ENCODE results near the gene ZNF185.
A peak's percentile ranks its signal among the peaks of the same experiment; 100 is the strongest.

The ZNF185 gene

DNA sequence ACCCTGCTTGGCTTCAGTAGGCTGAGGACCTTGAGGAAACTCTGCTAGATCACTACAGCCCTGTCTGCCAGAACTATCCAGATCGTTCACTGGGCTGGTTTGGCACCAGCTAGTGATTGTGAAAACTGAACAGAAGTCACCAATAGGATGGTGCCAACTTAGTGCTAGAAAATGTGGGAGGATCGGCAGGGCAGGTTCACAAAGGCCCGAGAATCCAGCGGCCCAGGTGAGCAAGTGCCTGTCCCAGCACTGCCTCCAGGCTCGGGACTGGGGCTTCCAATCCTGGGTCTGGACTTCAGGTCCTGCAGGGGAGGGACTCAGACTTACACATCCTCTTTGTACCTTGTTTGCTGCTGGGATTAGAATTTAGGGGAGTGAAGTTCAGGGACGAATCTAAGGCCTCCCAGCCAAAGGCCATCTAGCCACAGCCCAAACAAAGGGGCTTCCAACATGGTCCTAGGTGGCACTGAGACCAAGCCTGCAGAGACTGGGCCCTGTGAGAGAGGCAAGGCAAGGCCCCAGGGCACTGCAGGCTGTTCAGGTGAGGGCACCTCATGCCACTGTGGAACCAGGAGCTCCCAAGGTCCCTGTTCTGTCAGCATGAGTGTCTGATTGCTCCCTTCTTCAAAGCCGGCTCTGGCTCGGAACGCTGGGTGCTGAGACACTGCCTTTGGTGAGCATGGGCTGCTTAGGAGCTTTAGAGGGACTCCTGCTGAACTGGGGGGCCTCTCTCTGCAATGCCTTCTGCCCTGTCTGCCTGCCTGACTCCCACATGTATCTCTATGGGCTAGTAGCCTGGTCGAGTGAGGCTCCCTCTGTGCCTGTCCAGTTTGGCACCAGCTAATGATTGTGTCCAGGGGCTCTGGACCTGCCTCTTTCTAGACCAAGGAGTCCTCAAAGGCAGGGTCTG, 20.7 kb upstream of the ZNF185 start:
- TF ChIP-seq CTBP1 (IDR thresholded peaks at IDR 0.05; ENCODE audit: borderline replicate concordance), result no peak
- ChIA-PET CTCF (no interaction called here), POLR2A (no interaction called here)
- DNase-seq (ENCODE audit: extremely low spot score), result no peak

DNA sequence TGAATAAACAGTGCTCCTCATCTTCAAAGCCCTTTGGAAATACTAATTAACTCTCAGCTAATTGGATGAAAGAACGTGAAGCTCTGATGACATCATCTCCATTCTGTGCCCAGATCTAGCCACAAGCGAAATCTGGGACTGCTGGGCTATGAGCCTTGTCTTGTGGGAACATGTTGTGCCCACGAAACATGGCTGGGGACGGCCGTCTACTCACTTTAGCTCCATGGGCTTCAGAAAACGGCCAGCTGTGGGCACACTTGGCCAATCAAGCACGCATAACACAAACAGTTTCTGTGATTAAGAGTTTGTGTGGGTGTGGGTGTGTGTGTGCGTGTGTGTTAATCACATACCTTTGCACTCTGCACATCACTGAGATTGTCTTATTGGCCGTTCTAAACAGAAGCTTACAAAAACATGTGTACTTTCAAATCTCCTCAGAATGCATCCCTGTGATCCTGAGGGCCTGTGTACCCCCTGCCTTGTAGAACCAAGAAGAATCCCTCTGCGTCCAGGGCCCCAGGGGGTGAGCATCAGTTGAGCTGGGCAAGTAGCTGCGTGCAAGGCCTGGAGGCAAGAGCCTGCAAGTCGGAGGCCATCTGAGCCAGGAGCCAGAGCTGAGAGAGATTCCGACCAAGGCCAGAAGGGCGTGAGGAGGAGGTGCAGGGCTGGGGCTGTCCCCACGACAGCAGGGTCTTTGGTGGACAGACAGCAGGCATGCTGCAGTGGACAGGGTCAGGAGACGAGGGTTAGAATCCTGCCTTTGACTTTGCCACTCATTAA, 18.7 kb upstream of the ZNF185 start:
- DNase-seq (ENCODE audit: extremely low spot score), result no peak
- no peak for TF ChIP-seq SUZ12 (IDR thresholded peaks at IDR 0.05)
- TF ChIP-seq, protein P1, sequence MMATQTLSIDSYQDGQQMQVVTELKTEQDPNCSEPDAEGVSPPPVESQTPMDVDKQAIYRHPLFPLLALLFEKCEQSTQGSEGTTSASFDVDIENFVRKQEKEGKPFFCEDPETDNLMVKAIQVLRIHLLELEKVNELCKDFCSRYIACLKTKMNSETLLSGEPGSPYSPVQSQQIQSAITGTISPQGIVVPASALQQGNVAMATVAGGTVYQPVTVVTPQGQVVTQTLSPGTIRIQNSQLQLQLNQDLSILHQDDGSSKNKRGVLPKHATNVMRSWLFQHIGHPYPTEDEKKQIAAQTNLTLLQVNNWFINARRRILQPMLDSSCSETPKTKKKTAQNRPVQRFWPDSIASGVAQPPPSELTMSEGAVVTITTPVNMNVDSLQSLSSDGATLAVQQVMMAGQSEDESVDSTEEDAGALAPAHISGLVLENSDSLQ (IDR thresholded peaks at IDR 0.05), result no peak
- CTCF ChIA-PET, result interaction anchor here (0.9 kb wide), 1 partner anchor 26 kb away, joined by 3 read pairs; no protein-coding TSS in a partner anchor
- POLR2A ChIA-PET, result no interaction called here

DNA sequence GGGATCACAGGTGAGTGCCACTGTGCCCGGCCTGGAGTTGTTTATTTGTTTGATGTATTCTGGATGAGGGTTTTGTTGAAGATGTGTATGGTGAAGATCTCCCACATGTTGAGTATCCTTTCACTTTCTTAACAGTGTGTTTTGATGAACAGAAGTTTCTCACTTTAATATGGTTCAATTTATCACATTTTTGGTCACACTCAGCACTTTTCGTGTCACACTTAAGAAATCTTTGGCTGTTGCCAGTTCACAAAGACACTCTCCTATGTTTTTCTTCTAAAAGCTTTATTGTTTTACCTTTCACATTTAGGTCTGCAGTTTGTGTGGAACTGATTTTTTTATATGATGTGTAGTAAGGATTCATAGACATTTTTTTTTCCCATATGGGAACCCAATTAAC, 16.6 kb upstream of the ZNF185 start:
- no peak for TF ChIP-seq CTBP1 (IDR thresholded peaks at IDR 0.05; ENCODE audit: borderline replicate concordance)
- no peak for TF ChIP-seq TARDBP (IDR thresholded peaks at IDR 0.05)
- TF ChIP-seq HDGF (IDR thresholded peaks at IDR 0.05; ENCODE audit: borderline replicate concordance), result no peak
- no peak for TF ChIP-seq L3MBTL2 (conservative IDR thresholded peaks at IDR 0.05)
- no peak for TF ChIP-seq FOXK2 (IDR thresholded peaks at IDR 0.05)
- TF ChIP-seq ELF4 (IDR thresholded peaks at IDR 0.05), result no peak
- TF ChIP-seq FOXM1 (IDR thresholded peaks at IDR 0.05; ENCODE audit: borderline replicate concordance), result no peak
- no peak for TF ChIP-seq BHLHE40 (IDR thresholded peaks at IDR 0.05; ENCODE audit: borderline replicate concordance)
- TF ChIP-seq NFRKB (IDR thresholded peaks at IDR 0.05), result no peak
- no peak for TF ChIP-seq ZNF384 (IDR thresholded peaks at IDR 0.05)
- TF ChIP-seq, protein P1 (IDR thresholded peaks at IDR 0.05), result no peak
- ChIA-PET CTCF (no interaction called here), POLR2A (no interaction called here)
- DNase-seq (ENCODE audit: extremely low spot score), result no peak

DNA sequence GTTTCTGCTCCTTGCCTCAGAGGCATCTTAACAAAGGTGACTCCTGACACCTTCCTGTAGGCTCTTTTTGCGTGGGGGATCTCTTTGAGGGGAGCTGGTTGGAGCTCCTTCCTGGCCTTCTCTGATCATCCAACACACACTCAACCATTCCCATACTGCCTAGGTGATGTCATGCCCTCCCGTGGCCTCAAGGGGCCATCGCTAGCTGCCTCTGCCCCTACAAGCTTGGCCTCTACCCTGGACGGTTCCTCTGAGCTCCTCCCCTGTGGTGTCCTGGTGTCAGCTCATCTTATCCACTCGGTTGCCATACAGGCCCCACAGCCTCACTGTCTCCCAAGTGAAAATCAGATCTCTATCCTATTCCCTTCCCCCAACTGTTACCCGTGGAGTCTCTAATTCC, 13.7 kb upstream of the ZNF185 start:
- TF ChIP-seq TARDBP (IDR thresholded peaks at IDR 0.05), result no peak
- TF ChIP-seq FOXK2 (IDR thresholded peaks at IDR 0.05), result no peak
- TF ChIP-seq L3MBTL2 (conservative IDR thresholded peaks at IDR 0.05), result no peak
- no peak for TF ChIP-seq ELF4 (IDR thresholded peaks at IDR 0.05)
- no peak for TF ChIP-seq SUZ12 (IDR thresholded peaks at IDR 0.05)
- no peak for TF ChIP-seq FOXM1 (IDR thresholded peaks at IDR 0.05; ENCODE audit: borderline replicate concordance)
- TF ChIP-seq NFRKB (IDR thresholded peaks at IDR 0.05), result no peak
- TF ChIP-seq, protein P1 (IDR thresholded peaks at IDR 0.05), result no peak
- no peak for TF ChIP-seq FOXA1 (IDR thresholded peaks at IDR 0.05)
- no peak for TF ChIP-seq CTBP1 (IDR thresholded peaks at IDR 0.05; ENCODE audit: borderline replicate concordance)
- TF ChIP-seq BHLHE40 (IDR thresholded peaks at IDR 0.05; ENCODE audit: borderline replicate concordance), result no peak
- TF ChIP-seq LEF1 (IDR thresholded peaks at IDR 0.05; ENCODE audit: borderline replicate concordance), result no peak
- no peak for TF ChIP-seq ZNF384 (IDR thresholded peaks at IDR 0.05)
- no peak for TF ChIP-seq SP1 (IDR thresholded peaks at IDR 0.05)
- TF ChIP-seq HDGF (IDR thresholded peaks at IDR 0.05; ENCODE audit: borderline replicate concordance), result no peak
- no peak for TF ChIP-seq ARNT (IDR thresholded peaks at IDR 0.05)
- ChIA-PET POLR2A (no interaction called here), CTCF (no interaction called here)
- DNase-seq (ENCODE audit: extremely low spot score), result peak; percentile 32

DNA sequence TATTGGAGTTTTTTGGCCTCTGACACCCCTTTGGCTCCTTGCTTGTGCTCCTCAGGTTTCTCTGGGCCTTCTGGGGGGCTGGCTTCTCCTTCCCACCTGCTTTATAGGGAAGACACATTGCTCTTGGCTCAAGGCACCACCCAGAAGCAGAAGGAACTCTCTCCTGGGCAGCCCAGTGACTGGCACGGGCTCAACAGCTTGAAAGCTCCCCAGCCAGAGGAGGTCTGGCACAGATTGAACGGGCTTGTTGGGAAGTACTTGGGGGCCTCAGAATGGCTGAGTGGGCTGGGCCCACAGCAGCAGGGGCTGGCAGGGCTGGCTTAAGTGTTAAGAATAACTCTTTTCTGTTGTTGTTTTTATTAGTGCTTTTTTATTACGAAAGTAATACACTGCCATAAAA, 11.2 kb upstream of the ZNF185 start:
- CTCF ChIA-PET, result no interaction called here
- POLR2A ChIA-PET, result no interaction called here
- DNase-seq (ENCODE audit: extremely low spot score), result no peak
- no peak for TF ChIP-seq L3MBTL2 (conservative IDR thresholded peaks at IDR 0.05)
- TF ChIP-seq, protein P1 (IDR thresholded peaks at IDR 0.05), result no peak
- TF ChIP-seq FOXA1 (IDR thresholded peaks at IDR 0.05), result no peak
- TF ChIP-seq ZNF384 (IDR thresholded peaks at IDR 0.05), result no peak

DNA sequence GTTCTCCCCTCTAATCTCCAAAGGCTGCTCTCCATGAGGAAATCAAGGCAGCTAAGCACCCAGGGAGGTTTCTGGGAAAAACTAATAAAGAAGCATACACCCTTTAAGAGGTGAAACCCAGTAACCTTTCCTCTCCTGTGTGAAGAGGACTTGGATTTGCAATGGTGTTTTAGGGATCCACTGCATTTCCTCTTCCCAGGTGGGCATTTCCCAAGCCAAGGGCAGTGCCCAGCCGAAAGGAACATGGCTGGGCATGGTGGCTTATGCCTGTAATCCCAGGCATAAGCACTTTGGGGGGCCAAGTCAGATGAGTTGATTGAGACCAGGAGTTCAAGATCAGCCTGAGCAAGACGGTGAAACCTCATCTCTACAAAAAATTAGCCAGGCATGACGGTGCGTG, 5.4 kb upstream of the ZNF185 start:
- no peak for DNase-seq (ENCODE audit: extremely low spot score)
- ChIA-PET CTCF (interaction anchor here (0.6 kb wide), 1 partner anchor 234 kb away, joined by 3 read pairs; no protein-coding TSS in a partner anchor), POLR2A (no interaction called here)
- no peak for TF ChIP-seq BHLHE40 (IDR thresholded peaks at IDR 0.05; ENCODE audit: borderline replicate concordance)
- no peak for TF ChIP-seq SUZ12 (IDR thresholded peaks at IDR 0.05)
- TF ChIP-seq ARNT (IDR thresholded peaks at IDR 0.05), result no peak
- TF ChIP-seq FOXM1 (IDR thresholded peaks at IDR 0.05; ENCODE audit: borderline replicate concordance), result no peak
- no peak for TF ChIP-seq LEF1 (IDR thresholded peaks at IDR 0.05; ENCODE audit: borderline replicate concordance)
- TF ChIP-seq FOXK2 (IDR thresholded peaks at IDR 0.05), result no peak
- TF ChIP-seq CTBP1 (IDR thresholded peaks at IDR 0.05; ENCODE audit: borderline replicate concordance), result no peak

All from HEK293T (cell line).